LHCN-M2 (cell line): ENCODE data around the gene OR10AD1. TPM values are rescaled to one million over a fixed set of nuclear protein-coding genes. Genes with fewer than 3 reads are reported as not detected.
A peak's percentile ranks its signal among the peaks of the same experiment; 100 is the strongest.
"Not testable (repeated sequence)": the region's sequence is repeated elsewhere in the genome, so short reads cannot be mapped to it uniquely, and the experiment has no call there.

ENCODE experiments used
- DNase-seq: peaks from one replicate; pipeline ENCODE4 v3.0.0-alpha.2; 2012; ENCODE audit warnings: low read depth
- polyA plus RNA-seq: library from polyadenylated mRNA; unstranded; fragments of >200 nt; gene quantifications from one replicate; pipeline ENCODE4 v1.2.1, GENCODE V29; 2012; ENCODE audit warnings: missing spikeins
- total RNA-seq: library from RNA; depleted of rRNA; stranded (reverse); fragments of >200 nt; gene quantifications from 2 replicates; pipeline ENCODE4 v1.2.3, GENCODE V29; 2014; rRNA removed

The OR10AD1 gene, protein sequence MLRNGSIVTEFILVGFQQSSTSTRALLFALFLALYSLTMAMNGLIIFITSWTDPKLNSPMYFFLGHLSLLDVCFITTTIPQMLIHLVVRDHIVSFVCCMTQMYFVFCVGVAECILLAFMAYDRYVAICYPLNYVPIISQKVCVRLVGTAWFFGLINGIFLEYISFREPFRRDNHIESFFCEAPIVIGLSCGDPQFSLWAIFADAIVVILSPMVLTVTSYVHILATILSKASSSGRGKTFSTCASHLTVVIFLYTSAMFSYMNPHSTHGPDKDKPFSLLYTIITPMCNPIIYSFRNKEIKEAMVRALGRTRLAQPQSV
- total RNA-seq = not detected in 2 replicates
- polyA plus RNA-seq = not detected

DNA sequence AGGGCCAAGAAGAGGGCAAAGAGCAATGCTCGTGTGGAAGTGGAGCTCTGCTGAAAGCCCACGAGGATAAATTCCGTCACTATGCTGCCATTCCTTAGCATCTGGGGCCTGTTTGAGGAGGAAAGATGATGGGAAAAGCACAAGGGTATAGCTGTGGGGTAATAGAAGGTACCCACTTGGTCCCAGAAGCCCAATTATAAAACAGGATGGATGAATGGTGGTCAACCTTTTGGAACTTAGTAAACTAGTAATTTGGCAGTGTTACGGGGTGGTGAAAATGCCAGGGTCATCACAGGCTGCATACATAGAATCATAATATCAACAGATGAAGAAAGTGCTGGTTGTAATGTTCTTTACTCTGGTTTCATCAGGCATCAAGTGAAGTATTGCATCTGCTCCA is at the start of gene OR10AD1:
TSS of gene OR10AD1 (minus strand) at position 101 of the 400 bp plus-strand sequence. CDS start at position 101, 0 bp downstream.
- no peak for DNase-seq

- no peak for DNase-seq
These were observed 44.3 kb upstream of the OR10AD1 start for GRCh38 chr12:48247181-48247966.

GRCh38 chr12:48237162-48237561 is 34.1 kb upstream of the OR10AD1 start:
- no peak for DNase-seq

GRCh38 chr12:48235796-48236333 is 32.8 kb upstream of the OR10AD1 start:
- no peak for DNase-seq

DNA sequence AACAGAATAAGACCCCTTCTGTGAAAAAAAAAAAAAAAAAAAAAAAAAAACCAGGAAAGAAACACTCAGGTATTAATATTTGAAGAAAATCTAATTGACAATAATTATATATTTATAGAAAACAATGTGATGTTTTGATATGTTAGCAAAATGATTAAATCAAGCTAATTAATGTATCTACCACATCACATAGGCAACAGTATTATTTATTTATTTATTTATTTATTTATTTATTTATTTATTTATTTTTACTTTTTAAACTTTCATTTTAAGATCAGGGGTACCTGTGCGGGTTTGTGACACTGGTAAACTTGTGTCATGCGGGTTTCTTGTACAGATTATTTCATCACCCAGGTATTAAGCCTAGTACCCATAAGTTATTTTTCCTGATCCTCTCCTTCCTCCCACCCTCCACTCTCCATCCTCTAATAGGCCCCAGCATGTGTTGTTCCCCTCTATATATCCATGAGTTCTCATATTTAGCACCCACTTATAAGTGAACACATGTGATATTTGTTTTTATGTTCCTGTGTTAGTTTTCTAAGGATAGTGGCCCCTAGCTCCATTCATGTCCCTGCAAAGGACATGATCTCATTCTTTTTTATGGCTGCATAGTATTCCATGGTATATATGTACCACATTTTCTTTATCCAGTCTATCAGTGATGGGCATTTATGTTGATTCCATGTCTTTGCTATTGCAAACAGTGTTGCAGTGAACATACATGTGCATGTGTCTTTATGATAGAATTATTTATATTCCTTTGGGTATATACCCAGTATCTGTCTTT is 28.3 kb upstream of the OR10AD1 start:
- DNase-seq = not testable (repeated sequence)

DNA sequence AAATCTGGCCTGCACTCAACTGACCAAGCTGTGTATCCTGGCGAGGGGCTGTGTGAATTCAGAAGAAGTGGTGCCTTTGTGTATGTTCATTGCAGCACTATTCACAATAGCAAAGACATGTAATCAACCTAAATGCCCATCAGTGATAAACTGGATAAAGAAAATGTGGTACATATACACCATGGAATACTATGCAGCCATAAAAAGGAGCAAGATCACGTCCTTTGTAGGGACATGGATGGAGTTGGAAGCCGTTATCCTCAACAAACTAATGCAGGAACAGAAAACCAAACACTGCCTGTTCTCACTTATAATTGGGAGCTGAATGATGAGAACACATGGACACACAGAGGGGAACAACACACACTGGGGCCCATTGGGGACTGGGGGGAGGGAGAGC is 21.4 kb upstream of the OR10AD1 start:
- DNase-seq = not testable (repeated sequence)

- no peak for DNase-seq
These were observed 18.6 kb upstream of the OR10AD1 start for GRCh38 chr12:48221645-48222044.

GRCh38 chr12:48220701-48221100 is 17.6 kb upstream of the OR10AD1 start:
- no peak for DNase-seq

- DNase-seq = no peak
These were observed 16.5 kb upstream of the OR10AD1 start for GRCh38 chr12:48219631-48220030.

DNA sequence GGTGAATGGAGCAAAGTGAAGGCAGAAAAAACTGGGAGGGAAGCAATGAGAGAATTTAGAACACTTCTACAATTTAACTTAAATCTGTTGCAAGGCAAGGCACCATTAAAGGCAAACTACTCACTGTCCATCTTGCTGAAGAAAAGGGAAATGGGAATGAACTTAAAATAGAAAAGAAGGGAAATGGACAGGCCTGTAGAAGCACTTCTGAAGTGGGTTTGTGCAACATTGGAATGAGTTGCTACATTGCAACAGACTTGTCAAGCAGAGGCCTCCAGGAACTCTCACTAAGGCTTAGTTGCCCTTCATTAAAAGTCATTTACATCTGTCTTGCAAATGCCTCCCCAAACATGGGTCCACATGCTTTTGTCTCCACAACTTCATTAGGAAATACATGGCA is 13.7 kb upstream of the OR10AD1 start:
- DNase-seq = no peak

DNA sequence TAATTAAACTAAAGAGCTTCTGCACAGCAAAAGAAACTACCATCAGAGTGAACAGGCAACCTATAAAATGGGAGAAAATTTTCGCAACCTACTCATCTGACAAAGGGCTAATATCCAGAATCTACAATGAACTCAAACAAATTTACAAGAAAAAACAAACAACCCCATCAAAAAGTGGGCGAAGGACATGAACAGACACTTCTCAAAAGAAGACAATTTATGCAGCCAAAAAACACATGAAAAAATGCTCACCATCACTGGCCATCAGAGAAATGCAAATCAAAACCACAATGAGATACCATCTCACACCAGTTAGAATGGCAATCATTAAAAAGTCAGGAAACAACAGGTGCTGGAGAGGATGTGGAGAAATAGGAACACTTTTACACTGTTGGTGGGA is 6.4 kb upstream of the OR10AD1 start:
- not testable (repeated sequence) for DNase-seq

- DNase-seq = no peak
These were observed 326 bp downstream of the OR10AD1 start for GRCh38 chr12:48202766-48203165.

DNA sequence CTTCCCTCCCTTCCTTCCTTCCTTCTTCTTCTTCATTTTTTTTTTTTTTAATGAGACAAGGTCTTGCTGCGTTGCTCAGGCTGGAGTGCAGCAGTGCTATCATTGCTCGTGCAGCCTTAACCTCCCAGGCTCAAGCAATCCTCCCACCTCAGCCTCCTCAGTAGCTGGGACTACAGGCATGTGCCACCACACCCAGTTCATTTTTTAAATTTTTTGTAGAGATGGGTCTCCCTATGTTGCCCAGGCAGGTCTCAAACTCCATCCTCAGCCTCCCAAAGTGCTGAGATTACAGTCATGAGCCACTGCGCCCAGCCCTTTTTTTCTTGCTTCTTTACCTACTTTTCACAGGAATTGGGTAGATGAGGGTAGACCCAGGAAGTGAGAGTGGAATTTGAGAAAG is 1.6 kb downstream of the OR10AD1 start:
- no peak for DNase-seq

DNA sequence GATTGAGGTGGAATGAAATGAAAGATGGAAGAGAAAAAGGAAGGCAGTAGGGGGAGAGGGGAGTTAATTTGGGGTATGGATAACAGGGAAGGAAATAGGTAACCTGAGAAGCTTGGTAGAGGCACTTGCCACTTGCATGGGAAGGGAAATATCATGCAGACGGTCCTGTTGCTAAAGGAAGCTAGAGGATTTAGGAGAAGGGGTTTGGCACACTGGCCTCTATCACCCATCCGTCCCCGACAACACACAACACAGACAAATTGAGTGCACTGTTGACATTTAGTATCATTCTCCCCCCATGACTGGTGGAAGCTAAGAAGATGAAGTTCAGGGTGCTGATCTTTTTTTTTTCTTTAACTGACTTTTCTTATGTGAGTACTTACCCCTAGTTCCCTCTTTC is 2.0 kb downstream of the OR10AD1 start:
- DNase-seq = no peak

DNA sequence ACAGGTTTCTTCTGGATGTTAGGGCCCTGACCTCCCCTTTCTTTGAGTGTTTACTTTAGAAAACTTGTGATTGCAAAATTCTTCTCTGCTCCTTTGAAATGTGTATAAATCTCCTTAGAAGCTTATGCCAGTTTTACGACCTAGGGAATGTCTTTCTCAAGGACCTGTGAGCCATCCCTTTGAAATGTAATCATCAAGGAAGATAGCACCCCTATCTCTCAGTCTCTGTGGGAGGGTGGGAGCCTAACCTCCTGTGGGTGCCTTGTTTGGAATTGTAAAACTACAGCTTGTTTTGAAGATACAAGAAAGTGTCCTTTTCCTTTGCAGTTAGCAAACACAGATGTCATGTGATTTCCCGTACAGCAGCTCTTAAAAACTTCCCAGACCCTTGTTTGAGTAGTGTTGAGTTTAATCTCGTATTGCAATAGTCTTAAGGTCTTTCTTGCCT is 3.3 kb downstream of the OR10AD1 start:
- no peak for DNase-seq

DNA sequence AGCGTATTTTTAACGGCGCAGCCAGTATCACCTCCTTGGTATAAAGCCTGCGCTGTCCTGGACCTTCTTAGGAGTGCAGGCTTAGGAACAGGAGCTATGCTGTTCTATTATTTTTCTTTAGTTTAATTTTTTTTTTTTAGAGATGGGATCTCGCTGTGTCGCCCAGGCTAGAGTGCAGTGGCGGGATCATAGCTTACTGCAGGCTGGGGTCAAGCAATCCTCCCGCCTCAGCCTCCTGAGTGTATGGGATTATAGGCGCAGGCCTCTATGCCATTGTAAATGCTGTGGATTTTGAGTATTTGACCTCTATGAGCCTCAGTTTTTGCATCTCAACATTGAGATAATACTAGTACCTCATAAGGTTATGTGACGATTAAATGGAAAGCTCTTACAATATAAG is 4.1 kb downstream of the OR10AD1 start:
- no peak for DNase-seq

GRCh38 chr12:48198672-48198971 is 4.5 kb downstream of the OR10AD1 start:
- no peak for DNase-seq

DNA sequence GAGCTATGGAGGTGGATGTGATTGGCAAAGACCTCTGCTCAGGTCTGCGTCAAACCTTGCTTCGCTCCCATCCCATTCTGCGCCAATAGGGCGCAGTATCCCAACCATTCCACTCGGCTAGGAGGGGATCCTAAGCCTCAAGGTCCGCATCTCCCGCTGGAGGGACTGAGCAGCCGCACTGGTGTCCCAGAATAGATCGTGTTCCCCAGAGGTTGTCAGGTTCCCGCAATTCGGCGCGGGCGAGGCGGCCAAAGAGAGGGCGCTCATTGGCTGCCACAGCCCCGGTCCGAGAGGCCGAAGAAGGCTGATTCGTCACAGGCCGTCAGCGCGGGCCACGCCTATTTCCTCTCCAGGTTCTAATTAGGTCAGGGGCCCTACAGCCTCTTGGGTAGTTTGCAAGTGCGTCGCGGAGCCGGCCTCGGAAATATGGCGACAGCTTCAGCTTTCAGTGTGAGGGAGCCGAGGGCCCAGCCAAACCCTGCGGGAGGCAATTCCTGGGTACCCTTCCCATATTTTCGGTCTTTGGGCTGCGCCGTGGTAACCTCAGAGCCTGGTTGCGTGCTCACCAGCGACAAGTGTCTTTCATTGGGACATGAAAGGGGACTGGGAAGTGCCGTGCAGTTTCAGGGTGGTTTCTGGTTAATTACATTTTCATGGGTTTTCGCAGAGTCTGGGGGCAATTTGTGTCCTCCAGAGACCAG is 5.0 kb downstream of the OR10AD1 start:
- DNase-seq = no peak

DNA sequence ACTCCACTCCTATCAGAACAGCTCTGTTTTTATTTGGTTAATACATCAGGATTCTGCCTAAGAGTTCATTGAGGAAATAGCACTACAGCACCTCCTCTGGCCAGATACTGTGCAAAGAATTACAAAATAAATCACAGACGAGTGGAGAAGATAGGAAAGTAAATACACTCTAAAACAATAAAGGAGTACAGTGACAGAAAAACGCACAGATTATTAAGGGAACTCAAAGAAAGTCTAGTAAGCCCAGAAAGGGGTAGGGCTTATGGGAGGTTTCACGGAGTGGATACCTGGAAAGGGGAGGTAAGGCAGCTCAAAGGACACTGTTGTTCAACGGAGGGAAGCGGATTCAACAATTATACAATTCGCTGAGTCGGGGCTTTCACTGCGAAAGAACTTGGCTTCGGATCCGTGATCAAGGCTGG is 5.5 kb downstream of the OR10AD1 start:
- DNase-seq = peak; percentile 14

DNA sequence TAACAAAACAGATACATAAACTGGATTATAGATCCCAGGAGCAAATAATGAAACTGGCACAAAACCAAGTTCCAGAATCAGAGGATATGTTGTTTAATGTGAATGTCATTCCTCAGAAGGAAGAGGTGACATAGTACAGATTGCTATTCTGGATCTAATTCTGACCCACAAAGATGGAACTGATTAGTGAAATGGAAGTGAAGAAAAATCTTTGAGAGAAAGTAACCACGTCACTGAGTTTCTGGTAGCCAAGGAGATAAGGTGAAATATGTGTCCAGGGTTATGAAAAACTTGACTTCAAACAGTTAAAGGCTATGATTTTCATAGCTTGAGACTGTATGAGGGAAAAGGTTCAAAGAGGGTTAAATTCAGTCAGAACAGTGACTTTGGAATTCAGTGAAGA is 8.3 kb downstream of the OR10AD1 start:
- no peak for DNase-seq

GRCh38 chr12:48193623-48194022 is 9.5 kb downstream of the OR10AD1 start:
- no peak for DNase-seq
